Measurements from ENCODE around the gene KRTAP5-5. TPM values are rescaled to one million over a fixed set of nuclear protein-coding genes. Genes with fewer than 3 reads are reported as not detected.

KRTAP5-5 gene
- total and polyA plus RNA-seq, 2 of the 8 experiments (the other 6 are each of a cell fraction or from before 2014, with no cell fraction given): 0.09 TPM; not detected in 1

DNA sequence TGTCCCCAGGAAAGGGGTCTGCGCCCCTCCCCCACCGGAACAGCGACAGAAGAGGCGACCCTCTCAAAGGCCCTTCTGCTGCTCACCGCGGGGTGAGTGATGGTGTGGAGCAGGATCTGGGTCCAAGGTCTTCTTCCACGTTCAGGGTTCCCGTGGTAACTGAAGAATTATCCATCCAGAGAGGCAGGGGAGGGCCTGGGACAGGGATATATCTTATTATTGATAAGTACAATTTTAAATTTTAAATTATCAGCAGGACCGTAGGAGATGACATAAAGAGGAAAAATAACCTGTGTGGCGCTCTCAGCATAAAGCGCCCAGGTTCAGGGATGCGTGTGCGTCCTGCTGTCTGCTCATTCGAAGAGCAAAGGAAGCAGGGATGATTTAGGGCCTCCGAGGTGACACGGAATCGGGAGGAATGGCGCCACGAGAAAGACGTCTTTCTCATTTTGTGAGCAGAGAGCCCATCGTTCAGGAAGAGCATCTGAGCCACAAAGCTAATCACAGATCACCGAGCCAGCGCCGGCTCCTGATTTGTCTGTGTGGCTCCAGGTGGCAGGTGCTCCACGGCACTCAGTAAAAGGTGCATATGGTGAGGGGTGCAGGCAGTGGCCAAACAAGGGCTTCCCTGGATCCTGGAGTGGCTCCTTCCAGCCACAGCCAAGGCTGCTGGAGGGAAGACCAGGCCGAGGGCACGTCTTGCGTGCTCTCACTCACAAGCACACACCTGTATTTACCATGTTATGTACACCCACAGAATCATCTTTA lies 19.3 kb downstream of the KRTAP5-5 start:
- H3K56ac ChIP-seq (replicated peaks; ENCODE audit: insufficient read length, low read depth, low read length): no peak overlapping the region
- CTCF ChIA-PET (ENCODE audit: partially characterized antibody): interaction anchor here (0.9 to 10.1 kb wide), 9 partner anchors 9 to 505 kb away, joined by 3 to 166 read pairs (median 5); no protein-coding TSS in a partner anchor
- no peak overlapping the region for H3K18ac ChIP-seq (ENCODE audit: extremely low read depth, low read length)
- no peak overlapping the region for H3K9ac ChIP-seq (replicated peaks in 1 of 4; ENCODE audit: extremely low read depth in 1 of 4, low read depth in 3 of 4, low read length in 3 of 4)
- H4K5ac ChIP-seq (ENCODE audit: insufficient read length, low read depth, low read length): no peak overlapping the region
- H3K4ac ChIP-seq (replicated peaks; ENCODE audit: insufficient read length, low read depth, low read length): no peak overlapping the region
- no peak overlapping the region for H2BK15ac ChIP-seq (ENCODE audit: low read length)
- no peak overlapping the region for H3K4me2 ChIP-seq (ENCODE audit: insufficient read depth in 1 of 2, low read depth in 2 of 2, low read length in 2 of 2)
- no peak overlapping the region for H2BK12ac ChIP-seq (ENCODE audit: low read depth, low read length)
- H3K23ac ChIP-seq (ENCODE audit: insufficient read length): no peak overlapping the region
- H2AFZ ChIP-seq (ENCODE audit: low read length): no peak overlapping the region
- no peak overlapping the region for H3K14ac ChIP-seq (ENCODE audit: insufficient read length)
- POLR2A ChIA-PET (ENCODE audit: partially characterized antibody): no interaction called here
- H3K4me3 ChIP-seq (ENCODE audit: extremely low read depth in 1 of 4, insufficient read depth in 2 of 4, low read depth in 3 of 4, low read length in 4 of 4): no peak overlapping the region
- no peak overlapping the region for H2BK120ac ChIP-seq (replicated peaks; ENCODE audit: low read depth, low read length)
- WGBS, 2 experiments (ENCODE audit: extremely low coverage in 1 of 2, insufficient coverage in 1 of 2, insufficient read length in 1 of 2, insufficient replicate concordance in 2 of 2, low coverage in 1 of 2, low lambda C conversion rate in 2 of 2, missing lambda C conversion rate in 1 of 2): 93% methylated on average over 22 of the region's 28 CpGs; no CpG with 5 or more reads in 1 of the 2 experiments
- H3K79me2 ChIP-seq (ENCODE audit: control insufficient read depth in 1 of 2, insufficient read depth in 2 of 2, low read length in 2 of 2): no peaks in the 10 kb centered on the region
- no peaks in the 10 kb centered on the region for H4K20me1 ChIP-seq (replicated peaks in 1 of 2; ENCODE audit: control insufficient read depth in 1 of 2, insufficient read depth in 2 of 2, low read length in 2 of 2)
- no peaks in the 10 kb centered on the region for H3K9me3 ChIP-seq (ENCODE audit: insufficient read depth in 2 of 2, low read depth in 1 of 2, low read length in 1 of 2)
- no peak for DNase-seq (ENCODE audit: low read depth in 1 of 2, low spot score in 2 of 2)
- no peaks in the 10 kb centered on the region for H3K79me1 ChIP-seq (ENCODE audit: low read depth, low read length)
- peaks cover 0 to 6% (median 2%) of the 10 kb centered on the region in 4 experiments; a peak in 3 of 7 replicates for H3K4me1 ChIP-seq (replicated peaks in 1 of 4; ENCODE audit: control insufficient read depth in 3 of 4, insufficient read depth in 4 of 4, low read length in 3 of 4)
- H4K8ac ChIP-seq (ENCODE audit: extremely low read depth, insufficient read depth, low read length): no peak overlapping the region
- no peak overlapping the region for H2AK5ac ChIP-seq (ENCODE audit: low read depth, low read length)
- FAIRE-seq: no peak
- H3K27me3 ChIP-seq (replicated peaks in 1 of 4; ENCODE audit: control insufficient read depth in 3 of 4, extremely low read depth in 1 of 4, insufficient read depth in 3 of 4, low read length in 3 of 4): peaks cover 0 to 8% (median 6%) of the 10 kb centered on the region in 4 experiments; a peak in 4 of 7 replicates
- no peak overlapping the region for H2BK5ac ChIP-seq (ENCODE audit: low read depth, low read length)
- H3K23me2 ChIP-seq (ENCODE audit: low read depth, low read length): no peaks in the 10 kb centered on the region
- H4K91ac ChIP-seq (replicated peaks; ENCODE audit: insufficient read length, low read length): no peak overlapping the region
- H3K27ac ChIP-seq (ENCODE audit: low read depth, low read length): no peak overlapping the region
- TF ChIP-seq JUND (IDR thresholded peaks at IDR 0.05; ENCODE audit: low read length) (no peak), TAF7 (optimal IDR thresholded peaks at IDR 0.05; ENCODE audit: borderline replicate concordance, low read depth, low read length) (no peak)
- no peak overlapping the region for H2BK20ac ChIP-seq (ENCODE audit: low read length)
- H3K36me3 ChIP-seq (ENCODE audit: control insufficient read depth in 2 of 4, insufficient read depth in 4 of 4, low read length in 3 of 4): no peaks in the 10 kb centered on the region
